GM12878 (cell line): ENCODE measurements around the gene RNF183. TPM values are rescaled to one million over a fixed set of nuclear protein-coding genes. Genes with fewer than 3 reads are reported as not detected.

Experiments
- ATAC-seq: fragments of 200-7000 bp; cut with Tn5 transposase; 3 replicates; pipeline ENCODE4 v1.9.1; 2020; ENCODE audit warnings: mild to moderate bottlenecking, moderate library complexity
- BruUV-seq: library from RNA; stranded (reverse); fragments of 400-500 nt; replicated peaks from 2 replicates; lab custom pipeline; 2021; lab: Mats Ljungman, UMichigan
- CTCF ChIA-PET: fragments of 300-600 bp; sonication (Branson Sonifier 250); formaldehyde crosslinking; extraction: SDS; loops from one replicate; lab custom pipeline; 2021; ENCODE audit warnings: inconsistent platforms; lab: Yijun Ruan, JAX
- POLR2A ChIA-PET: fragments of 350-600 bp; formaldehyde crosslinking; extraction: SDS; loops from one replicate; lab custom pipeline; 2021; ENCODE audit warnings: inconsistent platforms; lab: Charles Lee
- RAD21 ChIA-PET: fragments of 300-600 bp; sonication (Branson Sonifier 250); formaldehyde crosslinking; loops from one replicate; lab custom pipeline; 2023; ENCODE audit warnings: antibody characterized with exemption; ENCODE audit not compliant: unreplicated experiment; lab: Charles Lee
- SMC1A ChIA-PET: fragments of 300-600 bp; sonication (Branson Sonifier 250); formaldehyde crosslinking; loops from one replicate; lab custom pipeline; 2023; ENCODE audit not compliant: unreplicated experiment, uncharacterized antibody; lab: Charles Lee
- DNase-seq: peaks from one replicate; pipeline ENCODE4 v3.0.0-alpha.2; 2011; ENCODE audit warnings: low read depth, low spot score
- FAIRE-seq: peaks from 3 replicates; lab custom pipeline; 2011; peaks lifted over from hg19 to GRCh38; lab: Jason Lieb, UNC
- H2AFZ ChIP-seq: 2 replicates; pipeline ENCODE4 v1.6.0; 2011; ENCODE audit warnings: low read depth, low read length, control low read depth; ENCODE audit not compliant: control insufficient read depth
- H3K27ac ChIP-seq: 2 replicates; pipeline ENCODE4 v1.5.1; 2011; ENCODE audit warnings: control low read depth; ENCODE audit not compliant: control insufficient read depth, insufficient read depth
- H3K27me3 ChIP-seq, 2 experiments: replicated peaks in 1 of 2; 2 replicates each; pipeline versions ENCODE4 v1.6.0 to v1.6.1; 2011; ENCODE audit warnings: low read length in 1 of 2; ENCODE audit not compliant: control insufficient read depth in 2 of 2, insufficient read depth in 2 of 2
- H3K36me3 ChIP-seq, 2 experiments: 2 replicates each; pipeline ENCODE4 v1.5.1; 2011; ENCODE audit warnings: low read length in 1 of 2; ENCODE audit not compliant: control insufficient read depth in 2 of 2, insufficient read depth in 2 of 2
- H3K4me1 ChIP-seq: 2 replicates; pipeline ENCODE4 v1.6.1; 2011; ENCODE audit warnings: mild to moderate bottlenecking, low read length, moderate library complexity, mixed read lengths; ENCODE audit not compliant: control insufficient read depth, insufficient read depth
- H3K4me2 ChIP-seq: 2 replicates; pipeline ENCODE4 v1.6.0; 2011; ENCODE audit warnings: control low read depth; ENCODE audit not compliant: control insufficient read depth, insufficient read depth
- H3K4me3 ChIP-seq: fragments of 200-600 bp; sonication (generic); 2 replicates; pipeline ENCODE4 v1.5.1; 2016
- H3K79me2 ChIP-seq: 2 replicates; pipeline ENCODE4 v1.6.0; 2011; ENCODE audit warnings: low read length; ENCODE audit not compliant: control insufficient read depth, insufficient read depth
- H3K9ac ChIP-seq: 2 replicates; pipeline ENCODE4 v1.8.0; 2011; ENCODE audit warnings: low read length, control low read depth, mixed read lengths; ENCODE audit not compliant: control insufficient read depth, insufficient read depth
- H3K9me3 ChIP-seq: replicated peaks from 3 replicates; pipeline ENCODE4 v1.5.1; 2011; ENCODE audit warnings: mild to moderate bottlenecking, low read length; ENCODE audit not compliant: control insufficient read depth, insufficient read depth
- H4K20me1 ChIP-seq: 2 replicates; pipeline ENCODE4 v1.6.0; 2011; ENCODE audit not compliant: control insufficient read depth, insufficient read depth
- ATF7 ChIP-seq: fragments of 450-650 bp; IDR thresholded peaks from 2 replicates; pipeline ENCODE4 v1.6.1; 2016; ENCODE audit warnings: low read depth, mild to moderate bottlenecking
- BACH1 ChIP-seq: fragments of 450-650 bp; IDR thresholded peaks from 2 replicates; pipeline ENCODE4 v1.6.1; 2017; ENCODE audit warnings: mild to moderate bottlenecking, borderline replicate concordance
- CHD1 ChIP-seq: IDR thresholded peaks from 2 replicates; pipeline ENCODE4 v1.6.1; 2012; ENCODE audit warnings: low read depth, low read length, improper control_type of control experiment
- CREM ChIP-seq: IDR thresholded peaks from 2 replicates; pipeline ENCODE4 v1.6.1; 2014; ENCODE audit warnings: antibody characterized with exemption, low read depth
- FOXK2 ChIP-seq: fragments of 450-650 bp; IDR thresholded peaks from 2 replicates; pipeline ENCODE4 v1.6.1; 2017; ENCODE audit warnings: mild to moderate bottlenecking, moderate library complexity
- HDGF ChIP-seq: fragments of 450-650 bp; IDR thresholded peaks from 2 replicates; pipeline ENCODE4 v1.6.1; 2016; ENCODE audit warnings: antibody characterized with exemption
- KDM1A ChIP-seq: fragments of 200-600 bp; sonication (generic); IDR thresholded peaks from 2 replicates; pipeline ENCODE4 v1.6.1; 2016; ENCODE audit warnings: borderline replicate concordance
- MTA3 ChIP-seq: IDR thresholded peaks from 2 replicates; pipeline ENCODE4 v1.6.1; 2012; ENCODE audit warnings: low read length, inconsistent platforms, borderline replicate concordance
- NBN ChIP-seq: fragments of 450-650 bp; IDR thresholded peaks from 2 replicates; pipeline ENCODE4 v1.6.1; 2016
- NFXL1 ChIP-seq: fragments of 450-650 bp; IDR thresholded peaks from 2 replicates; pipeline ENCODE4 v1.6.1; 2017; ENCODE audit warnings: antibody characterized with exemption, mild to moderate bottlenecking, borderline replicate concordance
- NR2C1 ChIP-seq: fragments of 450-650 bp; IDR thresholded peaks from 2 replicates; pipeline ENCODE4 v1.6.1; 2017; ENCODE audit warnings: antibody characterized with exemption, mild to moderate bottlenecking, moderate library complexity
- NRF1 ChIP-seq: conservative IDR thresholded peaks from 2 replicates; pipeline ENCODE4 v1.6.1; 2011; ENCODE audit warnings: mild to moderate bottlenecking, low read depth, low read length, improper control_type of control experiment
- PAX8 ChIP-seq: fragments of 450-650 bp; IDR thresholded peaks from 2 replicates; pipeline ENCODE4 v1.6.1; 2017; ENCODE audit warnings: mild to moderate bottlenecking, moderate library complexity
- RB1 ChIP-seq: fragments of 450-650 bp; formaldehyde crosslinking; IDR thresholded peaks from 2 replicates; pipeline ENCODE4 v1.6.1; 2017; ENCODE audit warnings: mild to moderate bottlenecking, borderline replicate concordance
- RFX5 ChIP-seq: IDR thresholded peaks from 2 replicates; pipeline ENCODE4 v1.6.1; 2011; ENCODE audit warnings: low read depth, low read length, improper control_type of control experiment
- SMAD1 ChIP-seq: fragments of 450-650 bp; IDR thresholded peaks from 2 replicates; pipeline ENCODE4 v1.6.1; 2018; ENCODE audit warnings: mild to moderate bottlenecking, low read depth; ENCODE audit not compliant: partially characterized antibody
- SMC3 ChIP-seq: IDR thresholded peaks from 2 replicates; pipeline ENCODE4 v1.6.1; 2011; ENCODE audit warnings: low read length, improper control_type of control experiment, borderline replicate concordance
- SUPT20H ChIP-seq: IDR thresholded peaks from 2 replicates; pipeline ENCODE4 v1.6.1; 2011; ENCODE audit warnings: low read depth, mild to moderate bottlenecking, low read length, moderate library complexity, borderline replicate concordance; ENCODE audit not compliant: control insufficient read depth
- WRNIP1 ChIP-seq: IDR thresholded peaks from 2 replicates; pipeline ENCODE4 v1.6.1; 2011; ENCODE audit warnings: low read depth, low read length, improper control_type of control experiment, borderline replicate concordance
- WGBS: methylation state at CpG from one replicate; pipeline ENCODE4 v1.1.6; 2016; ENCODE audit warnings: low lambda C conversion rate; ENCODE audit not compliant: insufficient replicate concordance, insufficient coverage; ENCODE audit errors: missing lambda C conversion rate; 5-methylcytosine and 5-hydroxymethylcytosine counted together
- in situ Hi-C: fragments of 300-500 bp; cut with MboI; formaldehyde crosslinking; loops from 9 replicates; pipeline ENCODE4 v1.14.3; 2018; ENCODE audit warnings: mixed read lengths
- intact Hi-C: fragments of 100-400 bp; cut with micrococcal nuclease; formaldehyde crosslinking; loops from one replicate; pipeline ENCODE4 v1.14.2; 2022; ENCODE audit not compliant: unreplicated experiment
- polyA plus RNA-seq, 11 experiments: library from polyadenylated mRNA; depleted of rRNA in 4 of 11; unstranded in 6 of 11; stranded (reverse) in 5 of 11; fragments of >200 nt; fragmentation: Nextera tagmentation in 4 of 11; fragmentation: Illumina TruSeq in 1 of 11; extraction: Ambion mirVana in 4 of 11; extraction: Trizol in 1 of 11; gene quantifications; 1 replicate in 1 of 11; 2 replicates in 10 of 11; pipeline versions ENCODE4 v1.2.1 to v1.2.3, GENCODE V29; 2011 to 2016; ENCODE audit warnings: inconsistent platforms in 2 of 11, missing spikeins in 2 of 11, low read depth in 1 of 11
- total RNA-seq, 4 experiments: library from RNA; depleted of rRNA in 3 of 4; stranded (reverse); fragments of >200 nt in 3 of 4; fragmentation: Illumina TruSeq in 1 of 4; extraction: Trizol in 1 of 4; gene quantifications; 2 replicates each; pipeline versions ENCODE4 v1.2.1 to v1.2.3, GENCODE V29; 2013 to 2021

The RNF183 gene
- total and polyA plus RNA-seq, 10 of the 15 experiments (the other 5 are each of a cell fraction or from before 2014, with no cell fraction given) = 0.03 to 0.26 (median 0.07) TPM; not detected in 6

GRCh38 chr9:113293285-113293878 is 9.8 kb downstream of the RNF183 start:
- POLR2A ChIA-PET = no interaction called here
- Histone ChIP-seq H3K9me3 (no peaks in the 10 kb centered on the region), H3K27me3 (no peaks in the 10 kb centered on the region), H3K4me3 (no peak overlapping the region), H3K4me1 (no peaks in the 10 kb centered on the region), H3K79me2 (no peaks in the 10 kb centered on the region), H3K27ac (no peak overlapping the region), H3K36me3 (peaks cover 14% of the 10 kb centered on the region in 2 experiments), H3K9ac (no peak overlapping the region), H3K4me2 (no peak overlapping the region), H4K20me1 (no peaks in the 10 kb centered on the region), H2AFZ (no peak overlapping the region)
- FAIRE-seq = no peak
- RAD21 ChIA-PET = interaction anchor here (0.6 kb wide), 1 partner anchor 816 kb away, joined by 3 read pairs; no protein-coding TSS in a partner anchor
- no peak for ATAC-seq
- DNase-seq = no peak
- SMC1A ChIA-PET = no interaction called here
- CTCF ChIA-PET = no interaction called here
- WGBS = 40% methylated on average over 7 of the region's 7 CpGs
- TF ChIP-seq HDGF (no peak), FOXK2 (no peak), RFX5 (no peak), KDM1A (no peak), SUPT20H (no peak)
- in situ Hi-C loops = no loop called here
- intact Hi-C loops = no loop called here
- no TSS peak for BruUV-seq

DNA sequence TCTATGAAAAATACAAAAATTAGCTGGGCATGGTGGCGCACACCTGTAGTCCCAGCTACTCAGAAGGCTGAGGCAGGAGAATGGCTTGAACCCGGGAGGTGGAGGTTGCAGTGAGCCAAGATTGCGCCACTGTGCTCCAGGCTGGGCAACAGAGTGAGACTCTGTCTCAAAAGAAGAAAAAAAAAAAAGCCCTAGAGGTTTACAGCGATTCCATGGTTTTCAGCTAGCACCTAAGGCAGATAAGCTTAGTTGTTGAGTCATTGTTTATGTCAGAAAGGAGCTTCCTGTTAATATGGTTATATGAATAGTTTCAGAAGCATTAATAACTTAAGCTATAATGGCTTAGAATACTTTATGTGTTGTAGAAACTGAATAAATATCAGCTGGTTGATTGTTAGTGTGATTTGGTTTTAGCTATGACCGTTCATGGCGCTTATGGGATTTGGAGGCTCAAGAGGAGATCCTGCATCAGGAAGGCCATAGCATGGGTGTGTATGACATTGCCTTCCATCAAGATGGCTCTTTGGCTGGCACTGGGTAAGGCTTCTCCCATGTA is 13.0 kb downstream of the RNF183 start:
- CTCF ChIA-PET = interaction anchor here (0.9 to 1.0 kb wide), 2 partner anchors 50 to 365 kb away, joined by 3 to 4 read pairs; partner anchors contain the start of gene WDR31
- DNase-seq = no peak
- no peak for TF ChIP-seq CREM
- no peak for TF ChIP-seq FOXK2
- TF ChIP-seq ATF7 = no peak
- no peak for TF ChIP-seq WRNIP1
- TF ChIP-seq RB1 = no peak
- no peak for TF ChIP-seq NBN
- no peak for TF ChIP-seq BACH1
- TF ChIP-seq NFXL1 = no peak
- no peak for TF ChIP-seq CHD1
- TF ChIP-seq MTA3 = no peak
- no peak for TF ChIP-seq SMC3
- TF ChIP-seq NR2C1 = no peak
- no peak for TF ChIP-seq SMAD1
- no peak for TF ChIP-seq NRF1
- no peak for TF ChIP-seq PAX8
- TF ChIP-seq, all 136 proteins: peak for 0
- Histone ChIP-seq H2AFZ (no peak overlapping the region), H3K4me1 (no peaks in the 10 kb centered on the region), H3K4me2 (no peak overlapping the region), H3K9me3 (no peaks in the 10 kb centered on the region), H3K36me3 (peaks cover 14 to 22% of the 10 kb centered on the region in 2 experiments), H3K27me3 (no peaks in the 10 kb centered on the region), H3K79me2 (no peaks in the 10 kb centered on the region), H3K9ac (no peak overlapping the region), H3K4me3 (no peak overlapping the region), H3K27ac (no peak overlapping the region), H4K20me1 (no peaks in the 10 kb centered on the region)
- POLR2A ChIA-PET = interaction anchor here (1.0 kb wide), 1 partner anchor 120 kb away, joined by 3 read pairs; the partner anchor contains the start of genes C9orf43 and POLE3
- no peak for FAIRE-seq
- SMC1A ChIA-PET = interaction anchor here (1.3 kb wide), 1 partner anchor 28 kb away, joined by 3 read pairs; no protein-coding TSS in a partner anchor
- RAD21 ChIA-PET = interaction anchor here (1.3 kb wide), 1 partner anchor 368 kb away, joined by 3 read pairs; no protein-coding TSS in a partner anchor
- WGBS = 98% methylated on average over 6 of the region's 6 CpGs
- in situ Hi-C loops = no loop called here
- intact Hi-C loops = no loop called here
- ATAC-seq = no peak
- BruUV-seq = no TSS peak
